NK-92 (cell line): ENCODE data around the gene ZNF219.
"Not testable (repeated sequence)": the region's sequence is repeated elsewhere in the genome, so short reads cannot be mapped to it uniquely, and the experiment has no call there.

Experiments
- DNase-seq: peaks from one replicate; lab custom pipeline; 2025; ENCODE audit not compliant: unreplicated experiment; lab: John Stamatoyannopoulos, UW

The ZNF219 gene

DNA sequence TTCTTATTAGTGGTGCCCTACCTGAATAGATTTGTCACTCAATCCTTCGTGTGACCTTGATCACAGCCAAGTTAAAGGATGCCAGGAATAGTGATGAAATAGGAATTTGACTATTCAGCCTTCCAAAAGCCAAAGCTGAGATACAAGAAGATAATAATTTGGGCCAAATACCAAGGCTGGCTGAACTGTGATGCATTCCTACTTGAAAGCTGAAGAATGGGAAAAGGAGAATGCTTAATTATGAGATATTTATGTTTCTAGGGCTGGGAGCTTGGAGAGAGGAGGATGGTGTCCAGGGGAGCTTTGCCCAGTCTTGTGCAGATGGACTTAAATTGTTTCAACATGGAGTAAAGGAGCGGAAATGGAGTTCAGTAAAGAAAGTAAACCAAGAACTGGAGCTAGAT is 51.1 kb downstream of the ZNF219 start:
- DNase-seq, result no peak

DNA sequence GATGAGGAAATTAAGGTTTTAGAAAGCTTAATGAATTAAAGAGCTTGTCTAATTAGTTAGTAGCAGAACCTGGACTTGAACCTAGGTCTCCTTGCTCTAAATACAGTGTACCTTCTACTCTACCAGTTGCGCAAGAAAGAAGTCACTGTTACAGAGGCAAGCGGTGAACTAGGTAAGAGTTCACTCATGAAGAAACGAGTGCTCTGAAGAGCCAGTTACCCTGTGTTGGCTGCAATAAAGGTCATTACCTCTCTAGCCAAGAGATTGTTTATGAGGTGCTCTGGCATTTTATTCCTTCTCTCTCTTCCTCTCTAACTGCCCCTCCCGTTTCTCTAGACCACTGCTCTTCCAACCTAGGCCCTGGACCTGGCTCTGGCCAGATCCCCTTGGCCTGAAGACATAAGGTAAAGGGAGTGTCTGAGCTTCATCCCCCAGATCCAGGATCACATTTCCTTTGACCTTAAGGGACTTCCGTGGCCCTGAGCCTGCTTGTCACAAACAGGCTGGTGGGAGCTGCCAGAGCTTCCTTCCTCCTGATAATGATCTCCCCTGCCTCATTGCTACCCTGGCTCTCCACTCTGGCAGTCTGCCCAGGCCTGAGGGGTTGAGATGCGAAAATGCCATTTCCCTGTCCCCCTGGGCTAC is 54.4 kb downstream of the ZNF219 start:
- no peak for DNase-seq

GRCh38 chr14:21043387-21043973 is 55.0 kb downstream of the ZNF219 start:
- no peak for DNase-seq

DNA sequence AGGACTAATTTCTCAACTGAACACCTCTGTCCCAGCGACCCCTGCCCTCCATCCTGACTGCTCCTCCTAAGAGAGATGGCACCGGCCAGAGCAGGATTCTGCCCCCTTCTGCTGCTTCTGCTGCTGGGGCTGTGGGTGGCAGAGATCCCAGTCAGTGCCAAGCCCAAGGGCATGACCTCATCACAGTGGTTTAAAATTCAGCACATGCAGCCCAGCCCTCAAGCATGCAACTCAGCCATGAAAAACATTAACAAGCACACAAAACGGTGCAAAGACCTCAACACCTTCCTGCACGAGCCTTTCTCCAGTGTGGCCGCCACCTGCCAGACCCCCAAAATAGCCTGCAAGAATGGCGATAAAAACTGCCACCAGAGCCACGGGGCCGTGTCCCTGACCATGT is 55.5 kb downstream of the ZNF219 start:
- no peak for DNase-seq

DNA sequence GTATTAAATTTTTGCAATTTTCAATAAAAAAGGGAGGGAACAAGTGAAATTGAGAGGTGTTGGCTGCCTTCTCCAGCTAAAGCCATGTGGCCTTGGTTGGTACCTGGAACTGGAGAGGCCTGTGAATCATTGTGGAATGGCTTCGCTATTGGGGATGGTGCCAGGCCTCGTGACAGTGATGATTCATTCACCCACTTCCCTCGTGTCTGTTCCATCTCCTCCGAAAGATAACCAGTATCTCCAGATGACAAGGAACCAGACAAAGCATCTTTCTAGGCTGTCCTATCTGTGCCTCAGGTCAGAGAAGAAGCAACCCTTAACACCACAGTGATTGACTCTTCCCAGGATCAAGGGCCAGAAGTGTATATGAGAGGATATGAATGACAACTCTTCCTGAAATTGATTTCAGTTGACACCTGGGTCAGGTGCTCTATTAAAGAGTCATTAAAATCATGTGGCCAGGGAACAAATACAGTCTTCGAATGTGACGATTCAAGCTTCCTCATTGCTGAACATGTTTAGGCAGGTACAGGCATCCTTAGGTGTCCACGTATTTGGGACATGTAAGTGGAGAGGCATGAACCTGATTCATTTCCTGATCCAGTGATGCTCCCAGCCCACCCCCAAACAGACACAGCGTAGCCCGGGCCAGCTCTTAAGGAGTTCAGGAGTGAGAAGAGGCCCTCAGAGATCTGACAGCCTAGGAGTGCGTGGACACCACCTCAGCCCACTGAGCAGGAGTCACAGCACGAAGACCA is 56.6 kb downstream of the ZNF219 start, which contains the start of gene RNASE7:
RNASE7 (plus strand) TSS at position 687 of the 758 bp plus-strand sequence. CDS start 631 bp downstream, outside the sequence.
- no peak for DNase-seq

GRCh38 chr14:21040941-21041340 is 57.5 kb downstream of the ZNF219 start:
- DNase-seq, result not testable (repeated sequence)

DNA sequence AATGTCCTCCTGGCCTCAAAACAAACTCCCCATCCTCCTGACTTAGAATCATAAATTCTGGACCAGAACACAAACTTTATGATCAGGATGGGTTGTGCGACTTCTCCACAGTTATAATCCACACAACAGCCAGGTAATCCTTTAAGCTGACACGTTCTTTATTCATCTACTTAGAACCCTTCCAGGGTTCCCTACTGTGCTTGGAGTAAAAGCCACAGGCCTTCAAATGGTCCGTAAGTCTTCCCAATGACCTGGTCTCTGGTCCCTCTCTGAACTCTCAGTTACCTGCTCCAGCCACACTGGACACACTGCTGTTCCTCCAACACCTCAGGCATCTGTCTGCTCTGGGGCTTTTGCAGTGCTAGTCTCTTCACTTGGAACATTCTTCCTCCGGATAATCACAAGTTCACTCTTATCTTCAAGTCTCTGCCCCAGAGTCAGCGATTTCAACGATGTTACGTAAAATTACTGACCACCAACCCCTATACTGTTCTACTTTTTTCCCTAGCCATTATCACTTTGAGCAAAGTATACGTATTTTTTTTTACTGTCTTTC is 58.0 kb downstream of the ZNF219 start:
- no peak for DNase-seq
